ENCODE measurements around the gene INTS1.

The INTS1 gene

DNA sequence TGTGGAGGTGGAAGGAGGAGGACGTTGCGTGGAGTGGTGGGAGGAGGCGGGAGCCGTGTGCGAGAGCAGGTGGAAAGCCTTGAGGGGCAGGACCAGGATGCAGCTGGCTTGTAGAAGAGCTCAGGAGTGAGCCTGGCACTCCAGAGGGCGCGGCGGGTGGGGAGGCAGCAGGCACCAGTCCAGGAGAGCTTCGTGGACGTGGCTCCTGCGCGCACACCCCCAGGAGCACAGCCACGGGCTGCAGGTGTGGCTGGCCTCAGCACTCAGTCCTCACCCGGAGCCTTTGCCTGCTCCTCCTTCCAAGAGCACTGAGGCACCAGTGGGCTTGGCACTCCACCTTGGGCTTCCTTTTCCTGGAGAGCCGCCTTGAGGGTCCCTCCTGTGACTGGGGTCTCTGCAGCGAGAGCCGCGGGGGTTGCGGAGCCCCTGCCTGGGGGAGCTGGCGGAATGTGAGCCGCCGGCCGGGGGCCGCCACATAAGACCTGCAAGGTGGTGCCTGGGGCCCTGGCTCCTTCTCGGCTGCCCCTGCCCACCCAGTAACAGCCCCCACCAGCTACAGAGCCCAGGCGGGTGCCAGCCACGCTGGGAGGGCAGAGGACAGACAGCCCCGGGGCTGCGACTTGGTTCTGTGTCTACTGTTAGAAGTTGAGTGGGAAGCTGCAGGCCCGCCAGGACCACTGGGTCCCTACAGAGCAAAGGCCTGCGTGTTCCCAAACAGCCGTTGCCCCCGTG lies 37.4 kb upstream of the INTS1 start:
- DNase-seq = no peak

GRCh38 chr7:1540776-1541271 lies 36.6 kb upstream of the INTS1 start:
- no peak for DNase-seq

DNA sequence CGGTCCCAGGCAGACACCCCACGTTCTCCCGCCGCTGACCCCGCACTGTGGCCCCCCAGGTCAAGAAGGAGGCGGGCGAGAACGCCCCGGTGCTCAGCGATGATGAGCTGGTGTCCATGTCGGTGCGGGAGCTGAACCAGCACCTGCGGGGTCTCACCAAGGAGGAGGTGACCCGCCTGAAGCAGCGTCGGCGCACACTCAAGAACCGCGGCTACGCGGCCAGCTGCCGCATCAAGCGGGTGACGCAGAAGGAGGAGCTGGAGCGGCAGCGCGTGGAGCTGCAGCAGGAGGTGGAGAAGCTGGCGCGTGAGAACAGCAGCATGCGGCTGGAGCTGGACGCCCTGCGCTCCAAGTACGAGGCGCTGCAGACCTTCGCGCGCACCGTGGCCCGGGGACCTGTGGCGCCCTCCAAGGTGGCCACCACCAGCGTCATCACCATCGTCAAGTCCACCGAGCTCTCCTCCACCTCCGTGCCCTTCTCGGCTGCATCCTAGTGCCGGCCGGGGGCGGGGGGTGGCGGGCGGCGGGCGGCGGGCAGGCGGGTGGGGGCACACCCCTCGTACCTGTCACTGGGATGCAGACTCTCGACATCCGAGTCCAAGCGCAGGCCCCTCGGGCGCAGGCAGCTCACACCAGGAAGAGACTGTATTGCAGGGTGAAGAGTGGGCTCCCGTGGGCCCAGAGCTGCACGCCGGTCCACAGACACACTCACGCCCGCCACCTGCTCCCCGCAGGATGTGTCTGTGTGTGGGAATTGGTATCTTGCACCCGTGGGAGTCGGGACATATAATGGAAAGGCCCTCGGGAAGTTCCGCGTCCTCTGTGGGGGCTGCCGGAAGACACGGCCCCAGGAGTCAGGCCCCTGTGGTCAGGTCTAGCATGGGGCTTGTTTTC lies 35.9 kb upstream of the INTS1 start:
- no peak for DNase-seq

DNA sequence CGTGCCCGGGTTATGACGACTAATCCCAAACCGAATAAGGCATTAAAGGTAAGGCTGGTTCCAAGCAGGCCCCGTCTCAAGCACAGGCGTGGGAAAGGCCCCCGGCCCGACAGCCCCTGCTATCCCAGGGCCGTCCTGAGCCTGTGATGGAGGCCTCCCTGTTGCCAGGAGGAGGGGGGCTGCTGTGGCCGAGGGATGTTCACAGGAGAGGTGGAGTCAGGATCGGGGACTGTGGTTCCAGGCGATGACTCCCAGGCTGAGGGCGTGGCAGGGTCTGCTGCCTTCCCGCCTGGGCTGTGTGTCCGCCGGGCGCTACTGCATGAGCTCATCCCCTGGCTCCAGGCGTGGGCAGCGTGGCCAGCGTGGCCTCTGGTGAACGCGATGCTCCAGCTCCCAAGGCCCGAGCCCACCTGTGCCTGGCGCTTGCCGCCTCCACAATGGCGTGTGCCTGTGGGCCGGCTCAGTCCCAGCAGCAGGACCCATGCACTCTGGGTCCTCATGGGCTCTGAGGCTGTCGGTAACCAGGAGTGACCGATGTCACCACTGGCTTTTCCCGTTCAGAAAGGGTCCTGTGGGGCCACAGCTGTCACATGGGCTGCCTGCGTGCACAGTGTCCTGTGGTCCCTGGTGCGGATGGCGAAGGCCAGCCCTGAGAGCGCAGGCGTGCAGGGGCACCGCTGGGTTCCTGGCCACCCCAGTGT lies 35.1 kb upstream of the INTS1 start:
- no peak for DNase-seq

GRCh38 chr7:1538544-1539180 lies 34.5 kb upstream of the INTS1 start:
- no peak for DNase-seq

GRCh38 chr7:1537535-1538412 lies 33.6 kb upstream of the INTS1 start:
- DNase-seq = no peak

DNA sequence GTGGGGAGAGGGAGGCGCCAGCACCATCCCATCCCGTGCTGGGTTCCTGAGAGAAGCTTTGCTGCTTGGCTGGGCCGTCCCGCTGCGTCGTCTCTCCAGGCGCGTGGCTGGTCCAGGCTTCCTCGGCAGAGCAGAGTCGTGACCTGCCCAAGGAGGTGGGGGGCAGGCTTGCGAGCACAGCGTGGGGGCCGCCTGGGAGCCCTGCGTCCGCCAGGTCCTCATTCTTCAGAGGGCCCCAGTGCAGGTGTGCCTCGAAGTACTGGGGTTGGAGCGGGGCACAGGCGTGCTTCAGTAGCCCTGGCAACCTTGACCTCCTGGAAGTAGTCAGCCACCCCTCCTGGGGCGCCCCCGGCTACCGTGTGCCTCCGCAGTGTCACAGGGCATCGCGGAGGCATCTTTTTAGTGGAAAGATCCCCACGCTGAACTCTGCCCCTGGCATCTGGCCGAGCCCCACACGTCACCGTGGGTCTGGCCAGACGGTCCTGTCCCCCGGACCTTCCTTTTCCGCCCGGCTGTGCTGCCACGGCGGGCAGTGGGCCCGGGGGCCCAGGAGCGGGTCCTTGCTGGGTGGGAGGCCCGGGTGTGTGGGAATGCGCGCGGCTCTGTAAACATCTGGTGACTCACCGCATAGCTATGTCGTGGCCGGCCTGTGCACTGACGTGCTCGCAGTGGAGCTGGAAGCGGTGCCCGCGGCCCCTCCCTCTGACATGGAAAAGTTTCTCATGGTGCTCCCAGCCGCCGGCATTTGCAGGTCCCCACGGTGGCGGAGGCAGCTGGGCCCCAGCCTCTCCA lies 32.8 kb upstream of the INTS1 start:
- DNase-seq = no peak

DNA sequence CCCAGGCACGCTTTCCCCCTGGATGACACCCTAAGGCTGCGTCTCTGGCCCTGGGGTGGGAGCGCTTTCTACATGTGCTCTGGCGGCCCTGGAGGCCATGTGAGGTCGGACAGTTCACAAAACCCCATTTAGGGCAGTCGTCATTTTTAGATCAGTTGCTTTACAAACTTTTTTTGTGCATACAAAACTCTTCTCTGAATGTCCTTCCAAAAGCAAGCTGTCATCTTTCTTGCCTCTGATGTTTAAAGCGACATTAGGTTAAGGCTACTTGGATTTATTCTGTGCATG lies 32.2 kb upstream of the INTS1 start:
- DNase-seq = no peak

DNA sequence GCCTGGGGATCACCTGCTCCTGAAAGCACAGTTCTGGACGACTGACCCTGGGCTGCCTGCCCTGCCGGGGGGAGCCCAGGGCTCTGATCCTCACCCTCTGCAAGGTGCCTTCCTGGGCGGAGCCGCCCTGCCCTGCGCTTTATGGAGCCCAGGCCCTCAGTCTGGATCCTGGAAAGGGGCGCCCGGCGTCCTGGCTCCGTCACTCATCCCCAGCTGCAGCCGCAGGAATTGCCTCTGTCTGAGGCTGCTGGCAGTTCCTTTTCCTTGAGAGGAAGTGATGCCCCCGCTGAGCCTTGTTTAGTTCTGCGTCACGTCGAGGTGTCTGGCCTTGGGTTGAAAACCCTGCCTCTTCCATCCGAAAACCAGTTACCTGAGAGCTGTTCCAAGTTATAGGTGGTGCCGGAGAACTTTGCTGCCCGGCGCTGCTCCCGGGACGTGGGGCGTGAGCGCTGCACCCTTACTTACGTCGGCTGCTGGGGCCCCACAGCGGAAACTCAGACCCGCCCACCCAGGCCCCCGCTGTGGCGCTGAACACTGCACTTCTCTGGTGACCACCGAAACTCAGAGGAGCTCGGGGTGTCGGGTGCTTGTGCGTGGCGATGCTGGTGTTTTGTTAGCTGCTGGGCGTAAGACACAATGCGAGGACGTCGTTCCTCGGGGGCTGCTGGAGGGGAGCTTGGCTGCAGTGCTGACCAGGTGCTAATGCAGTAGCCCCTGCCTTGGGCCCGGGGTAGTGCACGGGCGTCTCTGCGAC lies 31.7 kb upstream of the INTS1 start:
- DNase-seq = no peak

GRCh38 chr7:1535100-1535458 lies 30.9 kb upstream of the INTS1 start:
- no peak for DNase-seq

DNA sequence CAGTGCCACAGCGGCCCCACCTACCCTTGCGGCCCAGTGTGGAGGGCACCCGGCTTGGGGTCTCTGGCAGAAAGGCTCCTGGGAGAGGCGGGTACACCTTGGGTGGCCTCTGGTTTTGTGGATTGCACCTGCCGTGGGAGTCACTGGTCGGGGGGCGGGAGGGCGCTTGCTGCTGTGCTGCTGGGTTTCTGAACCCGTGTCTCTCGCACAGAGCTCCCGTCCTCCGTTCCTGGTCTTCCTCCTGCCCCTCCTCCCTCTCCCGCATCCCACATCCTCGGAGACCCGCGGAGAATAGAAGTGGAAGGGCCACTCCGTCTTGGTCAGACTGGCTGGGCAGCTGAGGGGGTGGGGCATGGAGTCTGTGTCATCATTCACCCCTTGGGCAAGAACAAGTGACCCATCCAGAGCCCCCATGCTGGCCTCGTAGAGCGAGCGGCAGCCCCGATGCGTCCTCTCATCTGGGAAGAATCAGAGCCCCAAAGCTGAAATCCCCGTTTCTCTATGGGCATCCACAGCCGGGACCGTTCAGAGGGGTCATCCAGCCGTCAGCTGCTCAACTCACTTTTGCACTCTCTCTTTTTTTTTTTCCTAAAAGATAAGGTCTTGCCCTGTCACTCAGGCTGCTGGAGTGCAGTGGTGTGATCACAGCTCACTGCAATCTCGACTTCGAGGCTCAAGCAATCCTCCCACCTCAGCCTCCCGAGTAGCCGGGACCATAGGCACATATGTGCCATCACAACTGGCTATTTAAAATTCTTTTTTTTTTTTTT lies 30.3 kb upstream of the INTS1 start:
- DNase-seq = no peak

DNA sequence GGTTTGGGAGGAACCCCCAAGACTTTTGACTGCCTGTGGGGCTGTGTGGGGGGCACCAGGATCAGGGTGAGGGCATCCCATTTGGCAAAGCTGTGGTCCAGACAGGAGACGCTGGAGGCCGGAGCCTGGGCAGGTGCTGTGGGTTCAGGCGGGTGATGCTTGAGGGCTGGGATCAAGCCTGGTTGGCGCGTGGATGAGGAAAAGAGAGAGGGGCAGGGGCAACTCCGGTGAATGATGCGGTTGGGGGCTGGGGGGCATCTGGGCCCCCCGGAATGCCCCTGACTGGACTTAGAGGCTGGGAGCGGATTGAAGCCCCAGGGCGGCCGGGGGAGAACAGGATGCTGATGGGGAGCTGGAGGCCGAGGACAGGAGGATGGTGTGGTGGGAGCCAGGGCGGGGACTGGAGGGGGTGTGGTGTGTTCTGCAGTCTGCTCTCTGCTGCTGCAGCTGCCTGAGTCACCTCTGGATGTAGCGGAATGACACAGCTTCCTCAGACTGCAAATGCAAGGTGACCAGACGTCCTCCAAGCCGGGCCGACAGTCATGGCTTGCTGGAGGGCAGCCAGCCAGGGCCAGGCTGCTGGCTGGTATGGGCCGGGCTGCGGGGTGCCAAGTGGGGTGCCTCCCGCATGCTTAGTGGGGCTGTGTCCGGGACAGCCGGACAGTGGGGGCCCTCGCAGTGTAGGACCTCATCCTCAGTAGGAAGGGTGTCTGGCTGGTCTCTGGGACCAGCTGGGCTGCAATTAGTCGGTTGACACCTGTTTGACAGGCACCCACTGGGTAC lies 29.5 kb upstream of the INTS1 start:
- DNase-seq = peak; percentile 36

DNA sequence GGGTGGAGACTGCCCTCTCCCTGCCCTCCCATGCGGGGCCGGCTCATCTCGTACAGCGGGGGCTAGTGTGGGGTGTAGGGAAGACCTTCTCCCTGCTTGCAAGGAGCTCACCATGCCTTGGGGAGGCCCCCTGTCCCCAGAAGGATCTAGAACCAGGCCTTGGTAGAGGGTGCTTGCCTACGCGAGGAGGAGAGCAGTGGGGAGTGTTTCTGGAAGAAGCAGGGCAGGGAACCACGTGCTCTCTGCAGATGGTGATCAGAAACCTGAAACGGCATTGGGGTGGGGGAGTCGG lies 29.0 kb upstream of the INTS1 start:
- no peak for DNase-seq

DNA sequence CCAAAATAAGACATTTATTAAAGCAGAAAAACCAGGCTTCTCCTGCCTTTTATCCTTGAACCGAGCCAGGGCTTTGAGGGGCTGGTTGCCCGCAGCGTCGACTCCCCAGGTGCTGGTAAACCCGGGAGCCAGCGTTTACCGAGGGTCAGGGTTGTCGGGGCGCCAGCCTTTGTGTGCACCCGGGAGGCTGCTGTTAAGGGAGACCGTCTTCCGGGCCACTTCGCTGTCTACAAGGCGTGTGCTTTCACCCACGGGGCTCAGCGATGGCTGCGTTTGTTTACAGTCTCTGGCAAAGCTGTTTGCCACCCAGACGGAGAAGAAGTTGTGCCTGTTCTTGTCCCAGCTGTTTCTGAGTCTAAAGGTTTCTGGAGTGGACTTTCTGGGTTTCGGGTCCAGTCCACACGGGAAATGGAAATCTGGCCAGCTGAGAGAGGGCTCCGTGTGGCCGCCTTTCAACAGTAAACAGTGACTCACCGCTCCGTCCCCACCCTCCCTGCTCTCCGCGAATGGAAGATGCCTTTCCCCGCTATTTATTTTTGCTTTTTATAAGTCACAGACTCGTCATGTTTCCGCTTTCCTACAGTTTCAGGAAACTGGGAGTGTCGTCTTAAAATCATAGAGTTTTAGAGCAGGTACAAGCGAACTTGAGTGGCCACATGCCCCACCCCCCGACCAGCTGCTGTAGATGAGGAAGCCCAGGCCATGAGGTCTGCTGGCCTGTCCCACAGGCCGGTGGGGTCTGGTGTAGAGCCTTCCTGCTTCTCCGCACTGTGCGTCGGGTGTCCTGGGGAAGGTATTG lies 28.5 kb upstream of the INTS1 start:
- DNase-seq = peak; percentile 64

GRCh38 chr7:1531979-1532455 lies 27.8 kb upstream of the INTS1 start:
- no peak for DNase-seq

GRCh38 chr7:1531263-1531978 lies 27.2 kb upstream of the INTS1 start:
- peak; percentile 33 for DNase-seq

- no peak for DNase-seq
These were observed 26.7 kb upstream of the INTS1 start for GRCh38 chr7:1530946-1531262.
